ENCODE results near the gene SLC39A11.

Gene SLC39A11

GRCh38 chr17:72609501-72609900 is 483.0 kb downstream of the SLC39A11 start:
- TF ChIP-seq CTBP1 (IDR thresholded peaks at IDR 0.05; ENCODE audit: borderline replicate concordance) (no peak), FOXA1 (IDR thresholded peaks at IDR 0.05) (no peak), ZNF384 (IDR thresholded peaks at IDR 0.05) (no peak), ARNT (IDR thresholded peaks at IDR 0.05) (no peak), L3MBTL2 (conservative IDR thresholded peaks at IDR 0.05) (no peak), FOXK2 (IDR thresholded peaks at IDR 0.05) (no peak), HDGF (IDR thresholded peaks at IDR 0.05; ENCODE audit: borderline replicate concordance) (no peak), FOXM1 (IDR thresholded peaks at IDR 0.05; ENCODE audit: borderline replicate concordance) (no peak), ELF4 (IDR thresholded peaks at IDR 0.05) (no peak), NFRKB (IDR thresholded peaks at IDR 0.05) (no peak), SUZ12 (IDR thresholded peaks at IDR 0.05) (no peak)
- ChIA-PET POLR2A (no interaction called here), CTCF (no interaction called here)
- no peak for DNase-seq (ENCODE audit: extremely low spot score)

- TF ChIP-seq ELF4 (IDR thresholded peaks at IDR 0.05) (no peak), CTBP1 (IDR thresholded peaks at IDR 0.05; ENCODE audit: borderline replicate concordance) (no peak), NFRKB (IDR thresholded peaks at IDR 0.05) (no peak), LEF1 (IDR thresholded peaks at IDR 0.05; ENCODE audit: borderline replicate concordance) (no peak), BHLHE40 (IDR thresholded peaks at IDR 0.05; ENCODE audit: borderline replicate concordance) (no peak), ZNF384 (IDR thresholded peaks at IDR 0.05) (no peak), ARNT (IDR thresholded peaks at IDR 0.05) (no peak), TARDBP (IDR thresholded peaks at IDR 0.05) (no peak), FOXA1 (IDR thresholded peaks at IDR 0.05) (no peak), L3MBTL2 (conservative IDR thresholded peaks at IDR 0.05) (no peak), SUZ12 (IDR thresholded peaks at IDR 0.05) (no peak), PKNOX1 (IDR thresholded peaks at IDR 0.05) (no peak), SP1 (IDR thresholded peaks at IDR 0.05) (no peak), FOXM1 (IDR thresholded peaks at IDR 0.05; ENCODE audit: borderline replicate concordance) (no peak), HDGF (IDR thresholded peaks at IDR 0.05; ENCODE audit: borderline replicate concordance) (no peak), FOXK2 (IDR thresholded peaks at IDR 0.05) (no peak)
- no peak for DNase-seq (ENCODE audit: extremely low spot score)
- POLR2A ChIA-PET: no interaction called here
- CTCF ChIA-PET: no interaction called here
Observed at GRCh38 chr17:72608436-72608835, 484.1 kb downstream of the SLC39A11 start.

- CTCF ChIA-PET: no interaction called here
- POLR2A ChIA-PET: interaction anchor here (1.4 kb wide), 1 partner anchor 14 kb away, joined by 3 read pairs; no protein-coding TSS in a partner anchor
- TF ChIP-seq LEF1 (IDR thresholded peaks at IDR 0.05; ENCODE audit: borderline replicate concordance) (no peak), ZNF384 (IDR thresholded peaks at IDR 0.05) (no peak), CTBP1 (IDR thresholded peaks at IDR 0.05; ENCODE audit: borderline replicate concordance) (no peak), NFRKB (IDR thresholded peaks at IDR 0.05) (no peak), FOXA1 (IDR thresholded peaks at IDR 0.05) (no peak), HDGF (IDR thresholded peaks at IDR 0.05; ENCODE audit: borderline replicate concordance) (no peak), SP1 (IDR thresholded peaks at IDR 0.05) (no peak), ARNT (IDR thresholded peaks at IDR 0.05) (no peak), PKNOX1 (IDR thresholded peaks at IDR 0.05) (no peak), ELF4 (IDR thresholded peaks at IDR 0.05) (no peak), FOXM1 (IDR thresholded peaks at IDR 0.05; ENCODE audit: borderline replicate concordance) (no peak), TARDBP (IDR thresholded peaks at IDR 0.05) (no peak), SUZ12 (IDR thresholded peaks at IDR 0.05) (no peak), FOXK2 (IDR thresholded peaks at IDR 0.05) (no peak), L3MBTL2 (conservative IDR thresholded peaks at IDR 0.05) (no peak), BHLHE40 (IDR thresholded peaks at IDR 0.05; ENCODE audit: borderline replicate concordance) (no peak)
- DNase-seq (ENCODE audit: extremely low spot score): no peak
Observed at GRCh38 chr17:72606656-72607055, 485.8 kb downstream of the SLC39A11 start.

- ChIA-PET CTCF (interaction anchor here (0.7 kb wide), 1 partner anchor 46 kb away, joined by 3 read pairs; no protein-coding TSS in a partner anchor), POLR2A (no interaction called here)
- TF ChIP-seq BHLHE40 (IDR thresholded peaks at IDR 0.05; ENCODE audit: borderline replicate concordance): no peak
- TF ChIP-seq LEF1 (IDR thresholded peaks at IDR 0.05; ENCODE audit: borderline replicate concordance): no peak
- TF ChIP-seq ELF4 (IDR thresholded peaks at IDR 0.05): no peak
- DNase-seq (ENCODE audit: extremely low spot score): no peak
Observed at GRCh38 chr17:72605543-72605942, 486.9 kb downstream of the SLC39A11 start.

GRCh38 chr17:72604518-72604917 is 488.0 kb downstream of the SLC39A11 start:
- ChIA-PET POLR2A (interaction anchor here (1.4 kb wide), 1 partner anchor 12 kb away, joined by 5 read pairs; no protein-coding TSS in a partner anchor), CTCF (interaction anchor here (0.7 kb wide), 1 partner anchor 1887 kb away, joined by 3 read pairs; no protein-coding TSS in a partner anchor)
- TF ChIP-seq ELF4 (IDR thresholded peaks at IDR 0.05) (no peak), LEF1 (IDR thresholded peaks at IDR 0.05; ENCODE audit: borderline replicate concordance) (no peak), ARNT (IDR thresholded peaks at IDR 0.05) (no peak), HDGF (IDR thresholded peaks at IDR 0.05; ENCODE audit: borderline replicate concordance) (no peak), ZNF384 (IDR thresholded peaks at IDR 0.05) (no peak), FOXA1 (IDR thresholded peaks at IDR 0.05) (no peak), NFRKB (IDR thresholded peaks at IDR 0.05) (no peak), PKNOX1 (IDR thresholded peaks at IDR 0.05) (no peak)
- no peak for DNase-seq (ENCODE audit: extremely low spot score)

- DNase-seq (ENCODE audit: extremely low spot score): no peak
- ChIA-PET POLR2A (interaction anchor here (1.4 kb wide), 1 partner anchor 11 kb away, joined by 5 read pairs; no protein-coding TSS in a partner anchor), CTCF (interaction anchor here (0.8 kb wide), 1 partner anchor 12 kb away, joined by 3 read pairs; no protein-coding TSS in a partner anchor)
- TF ChIP-seq L3MBTL2 (conservative IDR thresholded peaks at IDR 0.05) (no peak), ARNT (IDR thresholded peaks at IDR 0.05) (no peak), FOXK2 (IDR thresholded peaks at IDR 0.05) (no peak), LEF1 (IDR thresholded peaks at IDR 0.05; ENCODE audit: borderline replicate concordance) (no peak), PKNOX1 (IDR thresholded peaks at IDR 0.05) (no peak), SP1 (IDR thresholded peaks at IDR 0.05) (no peak)
Observed at GRCh38 chr17:72603420-72604242, 488.9 kb downstream of the SLC39A11 start.
